Colonic mucosa (tissue), 4 donors: Measurements from ENCODE around the gene ASPG. TPM values are rescaled to one million over a fixed set of nuclear protein-coding genes. Genes with fewer than 3 reads are reported as not detected.

ENCODE experiments used
- DNase-seq: peaks from one replicate; pipeline ENCODE4 v3.0.0-alpha.2; 2020
- H3K27ac ChIP-seq: fragments of 200-600 bp; one replicate; pipeline ENCODE4 v1.8.0; 2021
- H3K27me3 ChIP-seq: fragments of 200-600 bp; one replicate; pipeline ENCODE4 v1.8.0; 2021
- H3K36me3 ChIP-seq: fragments of 200-600 bp; one replicate; pipeline ENCODE4 v1.8.0; 2021
- H3K4me1 ChIP-seq: fragments of 200-600 bp; one replicate; pipeline ENCODE4 v1.8.0; 2021; ENCODE audit warnings: mild to moderate bottlenecking
- H3K4me3 ChIP-seq: fragments of 200-600 bp; one replicate; pipeline ENCODE4 v1.8.0; 2021
- H3K9ac ChIP-seq, 2 donors: one replicate each; pipeline ENCODE4 v1.7.0; 2013; ENCODE audit warnings: control low read depth in 2 of 2, low read depth in 2 of 2, low read length in 2 of 2
- H3K9me3 ChIP-seq: fragments of 200-600 bp; one replicate; pipeline ENCODE4 v1.8.0; 2021
- intact Hi-C: fragments of 100-400 bp; cut with DNase I; formaldehyde crosslinking; loops from one replicate; pipeline ENCODE4 v1.14.1; 2022
- total RNA-seq, 2 donors: library from RNA; stranded (reverse); fragmentation: NEBNext Ultra II Directional in 1 of 2; extraction: Animal tissue kit (Norgen Biotek cat#: 25700) in 1 of 2; gene quantifications; one replicate each; pipeline ENCODE4 v1.2.1, GENCODE V29; 2021
- TF ChIP-seq, protein P1 (sequence below): fragments of 200-600 bp; IDR thresholded peaks from one replicate; pipeline ENCODE4 v1.8.0; 2022; ENCODE audit warnings: antibody characterized with exemption, mild to moderate bottlenecking
- donor health status: healthy.
- donor health status: DM: no; HTN: no; CAD: no.
- donor health status: DM: no; HTN: no; CAD: no.

The ASPG gene
- total RNA-seq, 2 donors from 2014 or later: 1.4 to 7.5 TPM

GRCh38 chr14:104136472-104137296 is 51.2 kb downstream of the ASPG start:
- intact Hi-C loops: loop anchor here (2.0 to 10.0 kb wide), 4 partner anchors 156 to 501 kb away; no protein-coding TSS in a partner anchor
- peaks cover 37% of the 10 kb centered on the region for H3K27me3 ChIP-seq
- no peaks in the 10 kb centered on the region for H3K36me3 ChIP-seq
- no peak overlapping the region for H3K9ac ChIP-seq
- DNase-seq: no peak
- no peak overlapping the region for H3K4me3 ChIP-seq
- H3K27ac ChIP-seq: no peak overlapping the region
- TF ChIP-seq, protein P1, sequence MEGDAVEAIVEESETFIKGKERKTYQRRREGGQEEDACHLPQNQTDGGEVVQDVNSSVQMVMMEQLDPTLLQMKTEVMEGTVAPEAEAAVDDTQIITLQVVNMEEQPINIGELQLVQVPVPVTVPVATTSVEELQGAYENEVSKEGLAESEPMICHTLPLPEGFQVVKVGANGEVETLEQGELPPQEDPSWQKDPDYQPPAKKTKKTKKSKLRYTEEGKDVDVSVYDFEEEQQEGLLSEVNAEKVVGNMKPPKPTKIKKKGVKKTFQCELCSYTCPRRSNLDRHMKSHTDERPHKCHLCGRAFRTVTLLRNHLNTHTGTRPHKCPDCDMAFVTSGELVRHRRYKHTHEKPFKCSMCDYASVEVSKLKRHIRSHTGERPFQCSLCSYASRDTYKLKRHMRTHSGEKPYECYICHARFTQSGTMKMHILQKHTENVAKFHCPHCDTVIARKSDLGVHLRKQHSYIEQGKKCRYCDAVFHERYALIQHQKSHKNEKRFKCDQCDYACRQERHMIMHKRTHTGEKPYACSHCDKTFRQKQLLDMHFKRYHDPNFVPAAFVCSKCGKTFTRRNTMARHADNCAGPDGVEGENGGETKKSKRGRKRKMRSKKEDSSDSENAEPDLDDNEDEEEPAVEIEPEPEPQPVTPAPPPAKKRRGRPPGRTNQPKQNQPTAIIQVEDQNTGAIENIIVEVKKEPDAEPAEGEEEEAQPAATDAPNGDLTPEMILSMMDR: no peak
- H3K4me1 ChIP-seq: peaks cover 6% of the 10 kb centered on the region
- no peaks in the 10 kb centered on the region for H3K9me3 ChIP-seq

DNA sequence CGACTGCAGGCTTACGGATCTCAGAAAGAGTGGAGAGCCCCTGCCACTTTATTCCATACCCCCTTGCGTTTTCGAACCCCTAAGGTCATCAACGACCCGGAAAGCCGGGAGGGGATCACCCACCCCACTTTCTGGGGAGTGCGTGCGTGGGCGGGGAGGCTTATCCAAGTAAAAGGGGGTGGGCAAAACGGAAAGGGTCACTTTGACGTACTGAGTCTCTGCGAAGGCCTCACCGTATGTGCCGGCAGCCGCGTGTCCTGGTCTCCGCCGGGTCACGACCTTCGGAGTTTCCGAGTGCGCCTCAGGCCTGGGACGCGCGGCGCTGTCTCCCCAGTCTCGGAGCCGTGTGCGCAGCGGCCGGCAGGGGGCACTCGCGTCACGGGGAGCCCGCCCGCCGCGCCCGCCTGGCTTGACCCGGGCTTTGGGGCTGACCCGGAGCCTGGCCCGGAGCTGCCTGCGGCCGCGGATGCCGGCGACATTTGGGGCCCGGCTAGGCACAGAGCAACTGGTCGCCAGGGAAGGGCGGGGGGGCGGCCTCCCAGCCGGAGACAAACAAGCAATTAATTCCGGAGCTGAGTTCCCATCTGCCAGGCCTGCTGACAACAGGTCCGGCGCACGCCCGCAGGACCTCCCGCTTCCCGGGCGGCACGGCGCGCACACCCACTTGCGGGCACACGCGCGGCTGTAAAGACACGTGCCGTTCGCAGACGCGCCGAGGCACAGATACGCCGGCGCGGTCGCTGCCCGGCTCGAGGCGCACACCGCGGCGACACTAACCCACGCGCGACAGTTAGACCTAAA is 52.0 kb downstream of the ASPG start:
- peak overlapping the region; percentile 37 for H3K4me3 ChIP-seq
- peak; percentile 74 for DNase-seq
- peak overlapping the region in 1 of 2 donors; percentile 50 for H3K9ac ChIP-seq
- no peaks in the 10 kb centered on the region for H3K36me3 ChIP-seq
- peaks cover 37% of the 10 kb centered on the region for H3K27me3 ChIP-seq
- H3K27ac ChIP-seq: no peak overlapping the region
- H3K9me3 ChIP-seq: no peaks in the 10 kb centered on the region
- intact Hi-C loops: loop anchor here (2.0 to 10.0 kb wide), 4 partner anchors 155 to 500 kb away; no protein-coding TSS in a partner anchor
- H3K4me1 ChIP-seq: peaks cover 6% of the 10 kb centered on the region
- TF ChIP-seq, protein P1: peak; percentile 88

- Histone ChIP-seq H3K9me3 (no peaks in the 10 kb centered on the region), H3K9ac (peak within 1 kb of the TSS in 1 of 2 donors; percentile 50), H3K4me3 (peak within 1 kb of the TSS; percentile 37), H3K36me3 (no peaks in the 10 kb centered on the region), H3K27ac (no peak within 1 kb of the TSS), H3K27me3 (peaks cover 36% of the 10 kb centered on the region), H3K4me1 (peaks cover 6% of the 10 kb centered on the region)
- TF ChIP-seq, protein P1: no peak
- intact Hi-C loops: loop anchor here (5.0 to 10.0 kb wide), 3 partner anchors 154 to 499 kb away; no protein-coding TSS in a partner anchor
- DNase-seq: peak; percentile 59
Measured at GRCh38 chr14:104138098-104138717, 52.7 kb downstream of the ASPG start, which contains the start of gene KIF26A. Gene KIF26A (plus strand): TSS chr14:104138587. CDS start chr14:104138723, 136 bp downstream.

DNA sequence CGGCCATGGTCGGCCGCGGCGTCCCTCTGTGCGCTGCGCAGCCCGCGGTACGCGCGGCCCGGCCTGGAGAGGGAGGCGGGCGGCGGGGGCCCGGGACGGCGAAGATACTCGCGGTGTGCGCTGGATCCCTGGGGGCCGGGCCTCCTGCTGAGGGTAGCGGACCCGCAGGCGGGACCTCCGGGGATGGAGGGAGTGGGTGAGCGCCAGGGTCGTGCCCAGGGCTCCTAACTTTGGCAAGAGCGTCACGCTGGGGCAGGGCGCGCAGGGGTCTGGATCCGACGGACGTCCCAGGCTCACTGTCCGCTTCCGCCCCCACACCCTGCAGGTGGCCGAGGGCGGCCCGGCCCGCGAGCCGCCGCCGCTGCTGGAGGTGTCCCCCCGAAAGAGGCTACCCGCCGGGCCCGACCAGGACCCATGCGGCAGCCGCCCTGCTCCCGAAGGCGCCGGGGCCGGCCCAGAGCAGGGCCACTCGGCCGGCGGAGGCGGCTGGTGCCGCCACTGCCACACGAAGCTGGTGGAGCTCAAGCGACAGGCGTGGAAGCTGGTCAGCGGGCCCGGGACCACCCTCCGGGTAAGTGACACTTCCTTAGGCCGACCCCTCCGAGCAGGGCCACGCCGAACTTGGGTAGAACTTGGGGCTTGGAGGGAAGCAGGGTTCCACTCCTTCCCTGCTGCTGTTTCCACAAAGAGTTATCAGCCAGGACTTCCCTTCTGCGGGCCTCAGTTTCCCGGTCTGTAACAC is 53.4 kb downstream of the ASPG start:
- H3K36me3 ChIP-seq: no peaks in the 10 kb centered on the region
- TF ChIP-seq, protein P1: no peak
- peaks cover 31% of the 10 kb centered on the region for H3K27me3 ChIP-seq
- H3K27ac ChIP-seq: no peak overlapping the region
- intact Hi-C loops: loop anchor here (5.0 to 10.0 kb wide), 3 partner anchors 153 to 498 kb away; no protein-coding TSS in a partner anchor
- DNase-seq: no peak
- peaks cover 6% of the 10 kb centered on the region for H3K4me1 ChIP-seq
- H3K9me3 ChIP-seq: no peaks in the 10 kb centered on the region
- no peak overlapping the region for H3K9ac ChIP-seq
- H3K4me3 ChIP-seq: peak overlapping the region; percentile 37
